ENCODE data around the gene CCDC3.

The CCDC3 gene

DNA sequence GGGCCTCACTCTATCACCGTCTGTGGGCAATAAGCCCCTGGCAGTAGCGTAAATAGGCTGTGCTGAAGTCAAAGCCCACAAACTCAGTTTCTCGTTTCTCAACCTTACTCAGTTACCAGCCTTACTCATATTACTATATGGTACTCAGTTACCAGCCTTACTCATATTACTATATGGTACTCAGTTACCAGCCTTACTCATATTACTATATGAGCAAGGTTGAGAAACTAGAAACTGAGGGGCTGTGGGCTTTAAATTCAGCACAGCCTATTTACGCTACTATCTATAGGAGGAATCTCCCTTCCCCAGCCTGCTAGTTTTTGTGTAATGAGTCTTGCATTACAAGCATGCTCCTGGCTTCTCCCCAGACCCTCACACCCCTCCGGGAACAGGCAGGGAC, 35.4 kb downstream of the CCDC3 start:
- Histone ChIP-seq H3K4me1 (ENCODE audit: insufficient read depth, low read length, severe bottlenecking) (no peaks in the 10 kb centered on the region), H4K20me1 (ENCODE audit: insufficient read depth, low read length) (no peaks in the 10 kb centered on the region), H2AFZ (ENCODE audit: low read length) (no peak overlapping the region), H3K9me3 (ENCODE audit: low read length) (no peaks in the 10 kb centered on the region), H3K9me2 (ENCODE audit: low read depth, low read length) (no peaks in the 10 kb centered on the region), H3K27me3 (ENCODE audit: insufficient read depth, low read length) (no peaks in the 10 kb centered on the region), H3K4me3 (ENCODE audit: low read depth, low read length, poor library complexity, severe bottlenecking) (no peak overlapping the region), H3K9ac (ENCODE audit: low read length) (no peak overlapping the region), H3F3A (ENCODE audit: insufficient read depth, low read length) (no peaks in the 10 kb centered on the region), H3K79me2 (ENCODE audit: insufficient read depth, low read length) (no peaks in the 10 kb centered on the region), H3K4me2 (ENCODE audit: low read length) (no peak overlapping the region), H3K36me3 (ENCODE audit: insufficient read depth, low read length) (no peaks in the 10 kb centered on the region), H3K27ac (ENCODE audit: low read depth, low read length, poor library complexity, severe bottlenecking) (no peak overlapping the region)
- TF ChIP-seq EZH2 (IDR thresholded peaks at IDR 0.05; ENCODE audit: borderline replicate concordance, low read length) = no peak
- TF ChIP-seq, protein P1, sequence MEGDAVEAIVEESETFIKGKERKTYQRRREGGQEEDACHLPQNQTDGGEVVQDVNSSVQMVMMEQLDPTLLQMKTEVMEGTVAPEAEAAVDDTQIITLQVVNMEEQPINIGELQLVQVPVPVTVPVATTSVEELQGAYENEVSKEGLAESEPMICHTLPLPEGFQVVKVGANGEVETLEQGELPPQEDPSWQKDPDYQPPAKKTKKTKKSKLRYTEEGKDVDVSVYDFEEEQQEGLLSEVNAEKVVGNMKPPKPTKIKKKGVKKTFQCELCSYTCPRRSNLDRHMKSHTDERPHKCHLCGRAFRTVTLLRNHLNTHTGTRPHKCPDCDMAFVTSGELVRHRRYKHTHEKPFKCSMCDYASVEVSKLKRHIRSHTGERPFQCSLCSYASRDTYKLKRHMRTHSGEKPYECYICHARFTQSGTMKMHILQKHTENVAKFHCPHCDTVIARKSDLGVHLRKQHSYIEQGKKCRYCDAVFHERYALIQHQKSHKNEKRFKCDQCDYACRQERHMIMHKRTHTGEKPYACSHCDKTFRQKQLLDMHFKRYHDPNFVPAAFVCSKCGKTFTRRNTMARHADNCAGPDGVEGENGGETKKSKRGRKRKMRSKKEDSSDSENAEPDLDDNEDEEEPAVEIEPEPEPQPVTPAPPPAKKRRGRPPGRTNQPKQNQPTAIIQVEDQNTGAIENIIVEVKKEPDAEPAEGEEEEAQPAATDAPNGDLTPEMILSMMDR (IDR thresholded peaks at IDR 0.05; ENCODE audit: low read length) = no peak

DNA sequence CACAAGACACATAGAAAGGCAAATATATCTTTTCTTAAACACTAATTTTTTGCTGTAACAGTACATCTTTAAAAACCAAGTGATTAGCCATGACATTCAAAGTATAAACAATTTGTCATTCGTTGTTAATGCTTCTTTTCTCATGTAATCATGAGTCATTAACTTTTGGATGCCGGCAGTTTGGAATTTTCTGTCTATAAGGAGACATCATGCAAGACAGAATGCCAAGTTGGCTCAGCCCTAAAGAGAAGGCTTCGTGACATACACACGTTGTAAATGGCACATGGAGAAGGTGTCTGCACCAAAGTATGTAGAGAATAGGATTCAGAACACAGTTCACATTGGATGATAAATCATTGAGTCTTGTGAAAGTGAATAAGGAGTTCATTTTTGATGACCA, 35.9 kb downstream of the CCDC3 start:
- H3K36me3 ChIP-seq (ENCODE audit: insufficient read depth, low read length) = no peaks in the 10 kb centered on the region
- H3K27ac ChIP-seq (ENCODE audit: low read depth, low read length, poor library complexity, severe bottlenecking) = no peak overlapping the region
- H2AFZ ChIP-seq (ENCODE audit: low read length) = no peak overlapping the region
- TF ChIP-seq, protein P1 (IDR thresholded peaks at IDR 0.05; ENCODE audit: low read length) = no peak
- TF ChIP-seq EZH2 (IDR thresholded peaks at IDR 0.05; ENCODE audit: borderline replicate concordance, low read length) = no peak
- H3K9me2 ChIP-seq (ENCODE audit: low read depth, low read length) = no peaks in the 10 kb centered on the region
- no peaks in the 10 kb centered on the region for H3K4me1 ChIP-seq (ENCODE audit: insufficient read depth, low read length, severe bottlenecking)
- H3K79me2 ChIP-seq (ENCODE audit: insufficient read depth, low read length) = no peaks in the 10 kb centered on the region
- no peak overlapping the region for H3K9ac ChIP-seq (ENCODE audit: low read length)
- no peaks in the 10 kb centered on the region for H3F3A ChIP-seq (ENCODE audit: insufficient read depth, low read length)
- no peak overlapping the region for H3K4me3 ChIP-seq (ENCODE audit: low read depth, low read length, poor library complexity, severe bottlenecking)
- no peaks in the 10 kb centered on the region for H4K20me1 ChIP-seq (ENCODE audit: insufficient read depth, low read length)
- H3K4me2 ChIP-seq (ENCODE audit: low read length) = no peak overlapping the region
- H3K9me3 ChIP-seq (ENCODE audit: low read length) = no peaks in the 10 kb centered on the region
- H3K27me3 ChIP-seq (ENCODE audit: insufficient read depth, low read length) = no peaks in the 10 kb centered on the region

DNA sequence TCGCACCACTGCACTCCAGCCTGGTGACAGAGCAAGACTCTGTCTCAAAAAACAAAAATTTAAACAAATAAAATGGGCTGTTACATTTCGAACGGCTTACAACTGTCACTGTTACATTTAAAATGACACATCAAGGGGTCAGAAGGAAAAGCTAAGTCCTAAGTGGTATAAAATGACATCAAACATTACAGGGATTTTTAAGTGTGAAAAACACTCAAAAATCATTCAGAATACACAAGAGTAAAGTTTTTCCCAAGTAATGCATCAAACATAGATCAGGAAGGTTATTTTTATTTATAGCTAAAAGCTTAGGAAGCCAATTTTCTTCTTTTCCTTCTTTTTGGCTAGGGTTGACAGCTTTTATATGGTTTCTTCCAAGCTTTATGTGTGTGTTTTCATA, 39.0 kb downstream of the CCDC3 start:
- TF ChIP-seq, protein P1 (IDR thresholded peaks at IDR 0.05; ENCODE audit: low read length) = no peak
- TF ChIP-seq EZH2 (IDR thresholded peaks at IDR 0.05; ENCODE audit: borderline replicate concordance, low read length) = no peak
- Histone ChIP-seq H4K20me1 (ENCODE audit: insufficient read depth, low read length) (no peaks in the 10 kb centered on the region), H3K9me2 (ENCODE audit: low read depth, low read length) (no peaks in the 10 kb centered on the region), H3K27ac (ENCODE audit: low read depth, low read length, poor library complexity, severe bottlenecking) (no peak overlapping the region), H3K9ac (ENCODE audit: low read length) (no peak overlapping the region), H3K9me3 (ENCODE audit: low read length) (no peaks in the 10 kb centered on the region), H3K79me2 (ENCODE audit: insufficient read depth, low read length) (no peaks in the 10 kb centered on the region), H3F3A (ENCODE audit: insufficient read depth, low read length) (no peaks in the 10 kb centered on the region), H3K4me1 (ENCODE audit: insufficient read depth, low read length, severe bottlenecking) (no peaks in the 10 kb centered on the region), H2AFZ (ENCODE audit: low read length) (no peak overlapping the region), H3K36me3 (ENCODE audit: insufficient read depth, low read length) (no peaks in the 10 kb centered on the region), H3K27me3 (ENCODE audit: insufficient read depth, low read length) (no peaks in the 10 kb centered on the region), H3K4me3 (ENCODE audit: low read depth, low read length, poor library complexity, severe bottlenecking) (no peak overlapping the region), H3K4me2 (ENCODE audit: low read length) (no peak overlapping the region)

All from OCI-LY1 (cell line).